GM12878 (cell line): ENCODE results near the gene SLC7A5. TPM values are rescaled to one million over a fixed set of nuclear protein-coding genes. Genes with fewer than 3 reads are reported as not detected.

Experiments
- CBFB ChIP-seq: IDR thresholded peaks from 2 replicates; pipeline ENCODE4 v1.6.1; 2016; ENCODE audit warnings: antibody characterized with exemption, low read depth
- CBX3 ChIP-seq: fragments of 200-600 bp; sonication (generic); IDR thresholded peaks from 2 replicates; pipeline ENCODE4 v1.6.1; 2016; ENCODE audit warnings: low read depth, borderline replicate concordance
- CHD1 ChIP-seq: IDR thresholded peaks from 2 replicates; pipeline ENCODE4 v1.6.1; 2012; ENCODE audit warnings: low read depth, low read length, improper control_type of control experiment
- EP300 ChIP-seq, 2 experiments: fragments of 150-350 bp in 1 of 2; IDR thresholded peaks; 2 replicates each; pipeline ENCODE4 v1.6.1; 2011 to 2012; ENCODE audit warnings: low read depth in 2 of 2, low read length in 2 of 2, borderline replicate concordance in 1 of 2, improper control_type of control experiment in 1 of 2, inconsistent platforms in 1 of 2; ENCODE audit not compliant: control insufficient read depth in 1 of 2
- FOXK2 ChIP-seq: fragments of 450-650 bp; IDR thresholded peaks from 2 replicates; pipeline ENCODE4 v1.6.1; 2017; ENCODE audit warnings: mild to moderate bottlenecking, moderate library complexity
- HDAC2 ChIP-seq: fragments of 200-600 bp; sonication (generic); IDR thresholded peaks from 2 replicates; pipeline ENCODE4 v1.6.1; 2017
- HDGF ChIP-seq: fragments of 450-650 bp; IDR thresholded peaks from 2 replicates; pipeline ENCODE4 v1.6.1; 2016; ENCODE audit warnings: antibody characterized with exemption
- IKZF1 ChIP-seq: fragments of 450-650 bp; conservative IDR thresholded peaks from 2 replicates; pipeline ENCODE4 v1.6.1; 2017; ENCODE audit warnings: antibody characterized with exemption, mild to moderate bottlenecking
- NFXL1 ChIP-seq: fragments of 450-650 bp; IDR thresholded peaks from 2 replicates; pipeline ENCODE4 v1.6.1; 2017; ENCODE audit warnings: antibody characterized with exemption, mild to moderate bottlenecking, borderline replicate concordance
- RB1 ChIP-seq: fragments of 450-650 bp; formaldehyde crosslinking; IDR thresholded peaks from 2 replicates; pipeline ENCODE4 v1.6.1; 2017; ENCODE audit warnings: mild to moderate bottlenecking, borderline replicate concordance
- RCOR1 ChIP-seq: conservative IDR thresholded peaks from 2 replicates; pipeline ENCODE4 v1.6.1; 2012; ENCODE audit warnings: low read depth, low read length, improper control_type of control experiment
- SIN3A ChIP-seq: IDR thresholded peaks from 2 replicates; pipeline ENCODE4 v1.6.1; 2012; ENCODE audit warnings: low read depth, low read length, improper control_type of control experiment
- TARDBP ChIP-seq: IDR thresholded peaks from 2 replicates; pipeline ENCODE4 v1.6.1; 2016; ENCODE audit warnings: borderline replicate concordance
- ZBED1 ChIP-seq: IDR thresholded peaks from 2 replicates; pipeline ENCODE4 v1.6.1; 2016; ENCODE audit warnings: borderline replicate concordance
- ZNF24 ChIP-seq: fragments of 450-650 bp; IDR thresholded peaks from 2 replicates; pipeline ENCODE4 v1.6.1; 2017; ENCODE audit warnings: antibody characterized with exemption, mild to moderate bottlenecking
- polyA plus RNA-seq, 11 experiments: library from polyadenylated mRNA; depleted of rRNA in 4 of 11; unstranded in 6 of 11; stranded (reverse) in 5 of 11; fragments of >200 nt; fragmentation: Nextera tagmentation in 4 of 11; fragmentation: Illumina TruSeq in 1 of 11; extraction: Ambion mirVana in 4 of 11; extraction: Trizol in 1 of 11; gene quantifications; 1 replicate in 1 of 11; 2 replicates in 10 of 11; pipeline versions ENCODE4 v1.2.1 to v1.2.3, GENCODE V29; 2011 to 2016; ENCODE audit warnings: inconsistent platforms in 2 of 11, missing spikeins in 2 of 11, low read depth in 1 of 11
- total RNA-seq, 4 experiments: library from RNA; depleted of rRNA in 3 of 4; stranded (reverse); fragments of >200 nt in 3 of 4; fragmentation: Illumina TruSeq in 1 of 4; extraction: Trizol in 1 of 4; gene quantifications; 2 replicates each; pipeline versions ENCODE4 v1.2.1 to v1.2.3, GENCODE V29; 2013 to 2021
- TF ChIP-seq, protein P1 (sequence below): IDR thresholded peaks from 2 replicates; pipeline ENCODE4 v1.6.1; 2011; ENCODE audit warnings: low read depth, mild to moderate bottlenecking, low read length, moderate library complexity, borderline replicate concordance; ENCODE audit errors: extremely low read depth
- TF ChIP-seq, protein P2 (sequence below): fragments of 450-650 bp; IDR thresholded peaks from 2 replicates; pipeline ENCODE4 v1.6.1; 2018; ENCODE audit warnings: mild to moderate bottlenecking, low read depth, moderate library complexity; ENCODE audit not compliant: partially characterized antibody
- TF ChIP-seq, protein P3 (sequence below): IDR thresholded peaks from 2 replicates; pipeline ENCODE4 v1.6.1; 2012; ENCODE audit warnings: low read depth, low read length, improper control_type of control experiment
- TF ChIP-seq, protein P4 (sequence below): fragments of 450-650 bp; IDR thresholded peaks from 2 replicates; pipeline ENCODE4 v1.6.1; 2017; ENCODE audit warnings: mild to moderate bottlenecking, low read depth, inconsistent platforms; ENCODE audit not compliant: poor library complexity, severe bottlenecking
- TF ChIP-seq, protein P5 (sequence below): fragments of 450-650 bp; IDR thresholded peaks from 2 replicates; pipeline ENCODE4 v1.6.1; 2017; ENCODE audit warnings: mild to moderate bottlenecking, moderate library complexity

The SLC7A5 gene
- total and polyA plus RNA-seq, 10 of the 15 experiments (the other 5 are each of a cell fraction or from before 2014, with no cell fraction given) = 2.3 to 101 (median 35.8) TPM

DNA sequence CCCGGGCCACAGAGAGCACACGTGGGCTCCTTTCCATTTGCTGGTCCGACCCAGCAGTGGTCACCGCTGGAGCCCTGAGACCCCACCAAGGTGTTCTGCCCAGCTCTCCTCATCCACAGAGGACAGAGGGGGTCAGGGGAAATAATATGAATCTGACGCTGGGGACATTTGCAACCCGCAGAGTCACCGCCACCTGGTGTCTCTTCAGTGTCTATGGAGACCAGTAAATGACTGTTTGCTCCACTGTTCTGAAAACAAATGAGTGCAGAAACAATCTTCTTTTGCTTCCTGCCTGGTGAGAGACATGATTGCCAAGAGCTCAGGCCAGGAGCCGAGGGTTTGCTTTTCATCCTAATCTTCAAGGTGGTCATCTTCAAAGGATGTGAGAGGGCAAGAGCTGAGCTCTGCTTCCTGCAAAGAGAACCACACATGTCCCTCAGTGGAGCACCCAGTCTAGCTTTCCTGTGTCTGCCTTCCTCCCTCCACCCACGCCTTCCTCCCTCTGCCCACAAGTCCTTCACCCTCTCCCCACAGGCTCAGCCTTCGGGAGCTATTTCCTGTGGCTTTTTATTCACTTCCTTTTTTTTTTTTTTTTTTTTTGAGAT, 88.8 kb downstream of the SLC7A5 start (continued):
- TF ChIP-seq, protein P1, sequence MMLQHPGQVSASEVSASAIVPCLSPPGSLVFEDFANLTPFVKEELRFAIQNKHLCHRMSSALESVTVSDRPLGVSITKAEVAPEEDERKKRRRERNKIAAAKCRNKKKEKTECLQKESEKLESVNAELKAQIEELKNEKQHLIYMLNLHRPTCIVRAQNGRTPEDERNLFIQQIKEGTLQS = no peak
- TF ChIP-seq, protein P2, sequence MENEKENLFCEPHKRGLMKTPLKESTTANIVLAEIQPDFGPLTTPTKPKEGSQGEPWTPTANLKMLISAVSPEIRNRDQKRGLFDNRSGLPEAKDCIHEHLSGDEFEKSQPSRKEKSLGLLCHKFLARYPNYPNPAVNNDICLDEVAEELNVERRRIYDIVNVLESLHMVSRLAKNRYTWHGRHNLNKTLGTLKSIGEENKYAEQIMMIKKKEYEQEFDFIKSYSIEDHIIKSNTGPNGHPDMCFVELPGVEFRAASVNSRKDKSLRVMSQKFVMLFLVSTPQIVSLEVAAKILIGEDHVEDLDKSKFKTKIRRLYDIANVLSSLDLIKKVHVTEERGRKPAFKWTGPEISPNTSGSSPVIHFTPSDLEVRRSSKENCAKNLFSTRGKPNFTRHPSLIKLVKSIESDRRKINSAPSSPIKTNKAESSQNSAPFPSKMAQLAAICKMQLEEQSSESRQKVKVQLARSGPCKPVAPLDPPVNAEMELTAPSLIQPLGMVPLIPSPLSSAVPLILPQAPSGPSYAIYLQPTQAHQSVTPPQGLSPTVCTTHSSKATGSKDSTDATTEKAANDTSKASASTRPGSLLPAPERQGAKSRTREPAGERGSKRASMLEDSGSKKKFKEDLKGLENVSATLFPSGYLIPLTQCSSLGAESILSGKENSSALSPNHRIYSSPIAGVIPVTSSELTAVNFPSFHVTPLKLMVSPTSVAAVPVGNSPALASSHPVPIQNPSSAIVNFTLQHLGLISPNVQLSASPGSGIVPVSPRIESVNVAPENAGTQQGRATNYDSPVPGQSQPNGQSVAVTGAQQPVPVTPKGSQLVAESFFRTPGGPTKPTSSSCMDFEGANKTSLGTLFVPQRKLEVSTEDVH = no peak
- no peak for TF ChIP-seq RB1
- TF ChIP-seq HDGF = no peak
- TF ChIP-seq FOXK2 = no peak
- TF ChIP-seq, protein P3, sequence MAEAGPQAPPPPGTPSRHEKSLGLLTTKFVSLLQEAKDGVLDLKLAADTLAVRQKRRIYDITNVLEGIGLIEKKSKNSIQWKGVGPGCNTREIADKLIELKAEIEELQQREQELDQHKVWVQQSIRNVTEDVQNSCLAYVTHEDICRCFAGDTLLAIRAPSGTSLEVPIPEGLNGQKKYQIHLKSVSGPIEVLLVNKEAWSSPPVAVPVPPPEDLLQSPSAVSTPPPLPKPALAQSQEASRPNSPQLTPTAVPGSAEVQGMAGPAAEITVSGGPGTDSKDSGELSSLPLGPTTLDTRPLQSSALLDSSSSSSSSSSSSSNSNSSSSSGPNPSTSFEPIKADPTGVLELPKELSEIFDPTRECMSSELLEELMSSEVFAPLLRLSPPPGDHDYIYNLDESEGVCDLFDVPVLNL = no peak
- no peak for TF ChIP-seq SIN3A
- TF ChIP-seq IKZF1 = peak; percentile 94
- no peak for TF ChIP-seq CHD1
- TF ChIP-seq, protein P4, sequence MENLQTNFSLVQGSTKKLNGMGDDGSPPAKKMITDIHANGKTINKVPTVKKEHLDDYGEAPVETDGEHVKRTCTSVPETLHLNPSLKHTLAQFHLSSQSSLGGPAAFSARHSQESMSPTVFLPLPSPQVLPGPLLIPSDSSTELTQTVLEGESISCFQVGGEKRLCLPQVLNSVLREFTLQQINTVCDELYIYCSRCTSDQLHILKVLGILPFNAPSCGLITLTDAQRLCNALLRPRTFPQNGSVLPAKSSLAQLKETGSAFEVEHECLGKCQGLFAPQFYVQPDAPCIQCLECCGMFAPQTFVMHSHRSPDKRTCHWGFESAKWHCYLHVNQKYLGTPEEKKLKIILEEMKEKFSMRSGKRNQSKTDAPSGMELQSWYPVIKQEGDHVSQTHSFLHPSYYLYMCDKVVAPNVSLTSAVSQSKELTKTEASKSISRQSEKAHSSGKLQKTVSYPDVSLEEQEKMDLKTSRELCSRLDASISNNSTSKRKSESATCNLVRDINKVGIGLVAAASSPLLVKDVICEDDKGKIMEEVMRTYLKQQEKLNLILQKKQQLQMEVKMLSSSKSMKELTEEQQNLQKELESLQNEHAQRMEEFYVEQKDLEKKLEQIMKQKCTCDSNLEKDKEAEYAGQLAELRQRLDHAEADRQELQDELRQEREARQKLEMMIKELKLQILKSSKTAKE = peak; percentile 53
- TF ChIP-seq CBX3 = no peak
- peak; percentile 72; the same call in 1 of the 2 replicates for TF ChIP-seq ZBED1
- TF ChIP-seq RCOR1 = no peak
- TF ChIP-seq EP300 (IDR thresholded peaks at IDR 0.05; ENCODE audit: borderline replicate concordance in 1 of 2, control insufficient read depth in 1 of 2, low read depth in 2 of 2, low read length in 2 of 2) = no peak
- TF ChIP-seq NFXL1 = no peak
- peak; percentile 87 for TF ChIP-seq CBFB
- TF ChIP-seq HDAC2 = no peak
- no peak for TF ChIP-seq TARDBP
- TF ChIP-seq ZNF24 = no peak
- TF ChIP-seq, protein P5, sequence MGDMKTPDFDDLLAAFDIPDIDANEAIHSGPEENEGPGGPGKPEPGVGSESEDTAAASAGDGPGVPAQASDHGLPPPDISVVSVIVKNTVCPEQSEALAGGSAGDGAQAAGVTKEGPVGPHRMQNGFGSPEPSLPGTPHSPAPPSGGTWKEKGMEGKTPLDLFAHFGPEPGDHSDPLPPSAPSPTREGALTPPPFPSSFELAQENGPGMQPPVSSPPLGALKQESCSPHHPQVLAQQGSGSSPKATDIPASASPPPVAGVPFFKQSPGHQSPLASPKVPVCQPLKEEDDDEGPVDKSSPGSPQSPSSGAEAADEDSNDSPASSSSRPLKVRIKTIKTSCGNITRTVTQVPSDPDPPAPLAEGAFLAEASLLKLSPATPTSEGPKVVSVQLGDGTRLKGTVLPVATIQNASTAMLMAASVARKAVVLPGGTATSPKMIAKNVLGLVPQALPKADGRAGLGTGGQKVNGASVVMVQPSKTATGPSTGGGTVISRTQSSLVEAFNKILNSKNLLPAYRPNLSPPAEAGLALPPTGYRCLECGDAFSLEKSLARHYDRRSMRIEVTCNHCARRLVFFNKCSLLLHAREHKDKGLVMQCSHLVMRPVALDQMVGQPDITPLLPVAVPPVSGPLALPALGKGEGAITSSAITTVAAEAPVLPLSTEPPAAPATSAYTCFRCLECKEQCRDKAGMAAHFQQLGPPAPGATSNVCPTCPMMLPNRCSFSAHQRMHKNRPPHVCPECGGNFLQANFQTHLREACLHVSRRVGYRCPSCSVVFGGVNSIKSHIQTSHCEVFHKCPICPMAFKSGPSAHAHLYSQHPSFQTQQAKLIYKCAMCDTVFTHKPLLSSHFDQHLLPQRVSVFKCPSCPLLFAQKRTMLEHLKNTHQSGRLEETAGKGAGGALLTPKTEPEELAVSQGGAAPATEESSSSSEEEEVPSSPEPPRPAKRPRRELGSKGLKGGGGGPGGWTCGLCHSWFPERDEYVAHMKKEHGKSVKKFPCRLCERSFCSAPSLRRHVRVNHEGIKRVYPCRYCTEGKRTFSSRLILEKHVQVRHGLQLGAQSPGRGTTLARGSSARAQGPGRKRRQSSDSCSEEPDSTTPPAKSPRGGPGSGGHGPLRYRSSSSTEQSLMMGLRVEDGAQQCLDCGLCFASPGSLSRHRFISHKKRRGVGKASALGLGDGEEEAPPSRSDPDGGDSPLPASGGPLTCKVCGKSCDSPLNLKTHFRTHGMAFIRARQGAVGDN = no peak
